ENCODE measurements around the gene MDM1. TPM values are rescaled to one million over a fixed set of nuclear protein-coding genes. Genes with fewer than 3 reads are reported as not detected.

The MDM1 gene
- total and polyA plus RNA-seq, 2 experiments from 2014 or later: 13.6 to 18.9 TPM

GRCh38 chr12:68358532-68359485 is 26.6 kb upstream of the MDM1 start (continued):
- TF ChIP-seq ZNF462 (CRISPR knock-in tag; IDR thresholded peaks at IDR 0.05): no peak
- no peak for TF ChIP-seq NANOG (IDR thresholded peaks at IDR 0.05; ENCODE audit: borderline replicate concordance)

- H3K4me2 ChIP-seq: no peak overlapping the region
- no peaks in the 10 kb centered on the region for H3K27me3 ChIP-seq (ENCODE audit: insufficient read depth)
- no peaks in the 10 kb centered on the region for H3K36me3 ChIP-seq (ENCODE audit: insufficient read depth)
- H3K79me2 ChIP-seq (replicated peaks; ENCODE audit: insufficient read depth): no peaks in the 10 kb centered on the region
- H4K20me1 ChIP-seq (replicated peaks; ENCODE audit: insufficient read depth): no peaks in the 10 kb centered on the region; the same call in 1 of the 2 replicates
- H3K4me1 Mint-ChIP-seq: peaks cover 18% of the 10 kb centered on the region; the same call in 2 of the 3 replicates
- no peak overlapping the region for H3K4me3 ChIP-seq
- no peak overlapping the region for H2AFZ ChIP-seq
- H3K27ac Mint-ChIP-seq: no peak overlapping the region
- H3K9me2 ChIP-seq (ENCODE audit: insufficient read depth): no peaks in the 10 kb centered on the region
- no peak overlapping the region for H3K4me3 Mint-ChIP-seq
- H3K27me3 Mint-ChIP-seq (ENCODE audit: insufficient read depth, low read depth, poor library complexity): no peaks in the 10 kb centered on the region
- H3F3A ChIP-seq (replicated peaks; ENCODE audit: low read depth): no peaks in the 10 kb centered on the region
- no peaks in the 10 kb centered on the region for H3K36me3 Mint-ChIP-seq (ENCODE audit: low read depth)
- H3K27ac ChIP-seq (ENCODE audit: low read depth): no peak overlapping the region
- H3K9me3 Mint-ChIP-seq: no peaks in the 10 kb centered on the region
- H3K4me1 ChIP-seq (ENCODE audit: insufficient read depth): peaks cover 6% of the 10 kb centered on the region
- DNase-seq (ENCODE audit: low spot score) (no peak), ATAC-seq (no peak)
- TF ChIP-seq NANOG (IDR thresholded peaks at IDR 0.05; ENCODE audit: borderline replicate concordance): no peak
- TF ChIP-seq STAT1 (IDR thresholded peaks at IDR 0.05; ENCODE audit: unreplicated experiment): no peak
- TF ChIP-seq ETS1 (IDR thresholded peaks at IDR 0.05): no peak
- no peak for TF ChIP-seq REST (IDR thresholded peaks at IDR 0.05; ENCODE audit: unreplicated experiment)
- no peak for TF ChIP-seq CTCF (conservative IDR thresholded peaks at IDR 0.05; ENCODE audit: low read depth in 2 of 2)
- no peak for TF ChIP-seq CREB1 (CRISPR knock-in tag; IDR thresholded peaks at IDR 0.05; ENCODE audit: low read depth)
- TF ChIP-seq JUNB (IDR thresholded peaks at IDR 0.05; ENCODE audit: unreplicated experiment): no peak
Measured at GRCh38 chr12:68356986-68357385, 24.8 kb upstream of the MDM1 start.

Data from GM23338 (cell line).